DOHH2 (cell line): ENCODE data around the gene ENO4.

Experiments used
- H3F3A ChIP-seq: fragments of 200-600 bp; sonication (generic), shearing (Covaris generic); 2 replicates; pipeline ENCODE4 v1.6.0; 2016; ENCODE audit warnings: antibody characterized with exemption, mild to moderate bottlenecking; ENCODE audit not compliant: control insufficient read depth, insufficient read depth
- H3K27ac ChIP-seq: fragments of 200-600 bp; sonication (generic); 2 replicates; pipeline ENCODE4 v1.5.1; 2014; ENCODE audit warnings: low read depth, mild to moderate bottlenecking, low read length, moderate library complexity
- H3K27me3 ChIP-seq: fragments of 200-600 bp; sonication (generic); 2 replicates; pipeline ENCODE4 v1.6.1; 2014; ENCODE audit warnings: mild to moderate bottlenecking, low read length, mixed read lengths; ENCODE audit not compliant: control insufficient read depth
- H3K36me3 ChIP-seq: fragments of 200-600 bp; sonication (generic); 2 replicates; pipeline ENCODE4 v1.6.1; 2014; ENCODE audit warnings: mild to moderate bottlenecking, low read length, moderate library complexity, mixed read lengths; ENCODE audit not compliant: control insufficient read depth
- H3K4me1 ChIP-seq: fragments of 200-600 bp; sonication (generic); 2 replicates; pipeline ENCODE4 v1.6.1; 2014; ENCODE audit warnings: mild to moderate bottlenecking, low read length, mixed read lengths; ENCODE audit not compliant: control insufficient read depth
- H3K4me2 ChIP-seq: fragments of 200-600 bp; sonication (generic); 2 replicates; pipeline ENCODE4 v1.6.0; 2014; ENCODE audit warnings: mild to moderate bottlenecking, low read length, moderate library complexity
- H3K4me3 ChIP-seq: fragments of 200-600 bp; sonication (generic); 2 replicates; pipeline ENCODE4 v1.5.1; 2014; ENCODE audit warnings: mild to moderate bottlenecking, low read length, mixed read lengths
- H3K79me2 ChIP-seq: fragments of 200-600 bp; sonication (generic); 2 replicates; pipeline ENCODE4 v1.6.1; 2014; ENCODE audit warnings: mild to moderate bottlenecking, low read length, mixed read lengths; ENCODE audit not compliant: control insufficient read depth
- H3K9me2 ChIP-seq: fragments of 200-600 bp; sonication (generic); replicated peaks from 2 replicates; pipeline ENCODE4 v1.6.1; 2014; ENCODE audit warnings: mild to moderate bottlenecking, low read length, mixed read lengths; ENCODE audit not compliant: control insufficient read depth
- H3K9me3 ChIP-seq: fragments of 200-600 bp; sonication (generic); 2 replicates; pipeline ENCODE4 v1.6.1; 2014; ENCODE audit warnings: antibody characterized with exemption, low read length, mixed read lengths; ENCODE audit not compliant: control insufficient read depth, insufficient read depth
- H4K20me1 ChIP-seq: fragments of 200-600 bp; sonication (generic); 2 replicates; pipeline ENCODE4 v1.6.0; 2014; ENCODE audit warnings: low read depth, mild to moderate bottlenecking, antibody characterized with exemption, low read length, moderate library complexity; ENCODE audit not compliant: control insufficient read depth, insufficient read depth
- EZH2phosphoT487 ChIP-seq: fragments of 200-600 bp; sonication (generic); IDR thresholded peaks from 2 replicates; pipeline ENCODE4 v1.6.1; 2017; ENCODE audit warnings: borderline replicate concordance, mild to moderate bottlenecking, antibody characterized with exemption, low read length, moderate library complexity, mixed read lengths
- TF ChIP-seq, protein P1 (sequence below): fragments of 200-600 bp; sonication (generic); IDR thresholded peaks from one replicate; pipeline ENCODE4 v1.5.1; 2014; ENCODE audit warnings: antibody characterized with exemption, mild to moderate bottlenecking, low read depth, low read length; ENCODE audit not compliant: poor library complexity, severe bottlenecking

The ENO4 gene

DNA sequence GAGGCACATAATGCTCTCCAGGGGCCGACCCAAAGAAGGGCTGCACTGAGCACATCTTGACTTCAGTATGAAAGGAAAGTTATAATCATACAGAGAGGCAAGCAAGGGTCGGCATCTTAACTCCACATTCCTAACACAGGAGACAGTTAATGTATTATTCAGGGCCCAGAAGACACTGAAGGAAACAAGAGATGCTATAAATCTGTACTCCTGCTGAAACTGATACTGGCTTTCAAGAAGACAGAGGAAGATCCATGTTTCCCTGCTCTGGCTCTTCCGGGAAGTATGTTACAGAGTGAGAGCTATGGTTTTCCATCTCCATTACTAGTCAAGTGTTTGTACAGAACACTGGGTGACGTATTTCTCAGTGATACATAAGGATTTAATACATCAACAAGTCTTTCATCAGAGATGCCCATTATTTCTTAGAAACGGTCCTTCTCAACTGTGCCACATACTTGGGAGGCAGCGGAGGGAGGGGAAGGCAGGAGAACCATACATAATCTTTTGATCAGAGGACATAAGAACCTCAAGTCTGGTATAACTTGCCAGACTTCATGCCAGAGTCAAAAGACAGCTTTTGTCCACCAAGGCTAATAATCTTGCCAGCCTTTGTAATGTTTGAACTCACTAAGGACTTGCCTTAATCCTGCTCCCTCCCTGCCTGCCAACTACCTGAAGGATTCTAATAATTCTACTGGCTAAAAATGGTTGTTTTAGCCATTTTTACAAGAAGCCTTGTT is 58.1 kb downstream of the ENO4 start:
- H3K9me3 ChIP-seq, result no peaks in the 10 kb centered on the region
- TF ChIP-seq EZH2phosphoT487, result no peak
- H4K20me1 ChIP-seq, result no peaks in the 10 kb centered on the region
- no peaks in the 10 kb centered on the region for H3K4me1 ChIP-seq
- H3K9me2 ChIP-seq, result no peaks in the 10 kb centered on the region
- no peaks in the 10 kb centered on the region for H3K79me2 ChIP-seq
- no peak overlapping the region for H3K4me3 ChIP-seq
- H3K36me3 ChIP-seq, result no peaks in the 10 kb centered on the region
- H3F3A ChIP-seq, result no peaks in the 10 kb centered on the region
- H3K27me3 ChIP-seq, result 0 out of 2 replicates have a peak, but pooled peaks cover 3% of the 10 kb centered on the region
- no peak overlapping the region for H3K4me2 ChIP-seq
- H3K27ac ChIP-seq, result no peak overlapping the region

DNA sequence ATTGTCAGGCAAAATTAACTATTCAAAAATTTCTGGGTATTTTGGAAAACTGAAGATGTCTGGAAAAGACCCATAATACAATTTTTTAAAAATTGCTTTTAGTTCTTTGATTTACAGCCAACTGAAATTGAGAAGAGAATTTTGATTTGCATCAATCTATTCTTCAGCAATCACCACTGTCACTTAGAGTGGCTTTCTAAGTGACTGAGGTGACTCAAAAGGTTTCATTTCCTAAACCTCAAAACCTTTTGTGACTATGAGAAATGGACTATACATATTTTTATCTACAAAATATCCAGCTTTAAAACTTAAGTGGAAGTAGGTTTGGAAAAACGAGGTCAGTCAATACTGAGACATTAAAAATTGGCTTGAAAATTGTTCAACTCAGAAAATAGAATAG is 60.0 kb downstream of the ENO4 start:
- H3K4me1 ChIP-seq, result no peaks in the 10 kb centered on the region
- 0 out of 2 replicates have a peak, but pooled peaks cover 3% of the 10 kb centered on the region for H3K27me3 ChIP-seq
- no peaks in the 10 kb centered on the region for H3K79me2 ChIP-seq
- H4K20me1 ChIP-seq, result no peaks in the 10 kb centered on the region
- H3K9me2 ChIP-seq, result no peaks in the 10 kb centered on the region
- H3K27ac ChIP-seq, result no peak overlapping the region
- no peak overlapping the region for H3K4me2 ChIP-seq
- H3K36me3 ChIP-seq, result no peaks in the 10 kb centered on the region
- H3K4me3 ChIP-seq, result no peak overlapping the region
- no peaks in the 10 kb centered on the region for H3F3A ChIP-seq
- no peaks in the 10 kb centered on the region for H3K9me3 ChIP-seq
- no peak for TF ChIP-seq EZH2phosphoT487
- TF ChIP-seq, protein P1, sequence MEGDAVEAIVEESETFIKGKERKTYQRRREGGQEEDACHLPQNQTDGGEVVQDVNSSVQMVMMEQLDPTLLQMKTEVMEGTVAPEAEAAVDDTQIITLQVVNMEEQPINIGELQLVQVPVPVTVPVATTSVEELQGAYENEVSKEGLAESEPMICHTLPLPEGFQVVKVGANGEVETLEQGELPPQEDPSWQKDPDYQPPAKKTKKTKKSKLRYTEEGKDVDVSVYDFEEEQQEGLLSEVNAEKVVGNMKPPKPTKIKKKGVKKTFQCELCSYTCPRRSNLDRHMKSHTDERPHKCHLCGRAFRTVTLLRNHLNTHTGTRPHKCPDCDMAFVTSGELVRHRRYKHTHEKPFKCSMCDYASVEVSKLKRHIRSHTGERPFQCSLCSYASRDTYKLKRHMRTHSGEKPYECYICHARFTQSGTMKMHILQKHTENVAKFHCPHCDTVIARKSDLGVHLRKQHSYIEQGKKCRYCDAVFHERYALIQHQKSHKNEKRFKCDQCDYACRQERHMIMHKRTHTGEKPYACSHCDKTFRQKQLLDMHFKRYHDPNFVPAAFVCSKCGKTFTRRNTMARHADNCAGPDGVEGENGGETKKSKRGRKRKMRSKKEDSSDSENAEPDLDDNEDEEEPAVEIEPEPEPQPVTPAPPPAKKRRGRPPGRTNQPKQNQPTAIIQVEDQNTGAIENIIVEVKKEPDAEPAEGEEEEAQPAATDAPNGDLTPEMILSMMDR, result no peak

DNA sequence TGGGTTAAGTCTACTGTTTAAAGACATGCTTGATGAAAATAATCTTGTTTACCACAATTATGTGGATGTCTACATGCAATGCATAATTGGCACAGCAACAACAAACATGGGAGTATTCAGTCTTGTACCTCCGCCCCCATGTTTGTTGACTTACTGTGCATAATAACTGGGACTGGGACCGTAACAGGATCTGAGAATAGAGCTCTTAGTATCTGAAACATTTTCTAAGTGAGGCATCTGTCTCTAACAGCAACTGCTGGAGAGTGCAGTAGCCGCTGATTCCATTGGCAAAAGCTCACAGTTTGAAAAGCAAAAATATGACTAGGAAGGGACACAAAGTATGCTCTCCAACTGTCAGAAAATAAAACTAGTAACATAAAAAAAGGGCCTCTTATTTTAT is 61.6 kb downstream of the ENO4 start:
- TF ChIP-seq, protein P1, result no peak
- no peak for TF ChIP-seq EZH2phosphoT487
- H3K4me1 ChIP-seq, result no peaks in the 10 kb centered on the region

DNA sequence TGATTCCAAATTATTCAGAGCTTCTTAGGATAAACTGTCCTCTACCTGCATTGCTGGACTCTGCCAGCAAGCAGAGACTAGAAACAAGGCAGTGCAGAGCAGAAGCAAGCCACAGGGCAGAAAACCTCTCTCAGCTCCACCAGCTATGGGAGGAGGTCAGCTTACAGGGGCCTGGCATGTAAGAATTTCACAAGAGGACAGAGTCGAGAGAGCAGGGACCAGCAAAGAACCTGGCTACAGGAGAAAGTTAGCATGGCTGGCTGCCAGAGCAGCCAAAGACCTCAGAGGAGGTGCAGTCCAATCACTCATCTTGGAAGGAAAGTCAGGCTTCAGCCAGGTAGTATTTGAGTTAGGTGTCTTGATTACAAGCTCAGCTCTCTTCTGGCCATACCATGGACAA is 62.9 kb downstream of the ENO4 start:
- Histone ChIP-seq H3F3A (no peaks in the 10 kb centered on the region), H3K79me2 (no peaks in the 10 kb centered on the region), H4K20me1 (no peaks in the 10 kb centered on the region), H3K9me2 (no peaks in the 10 kb centered on the region), H3K4me2 (no peak overlapping the region), H3K4me1 (no peaks in the 10 kb centered on the region), H3K9me3 (no peaks in the 10 kb centered on the region), H3K36me3 (no peaks in the 10 kb centered on the region), H3K27me3 (0 out of 2 replicates have a peak, but pooled peaks cover 3% of the 10 kb centered on the region), H3K4me3 (no peak overlapping the region), H3K27ac (no peak overlapping the region)
- TF ChIP-seq, protein P1, result no peak
- no peak for TF ChIP-seq EZH2phosphoT487

More for the DNA sequence above, 61.6 kb downstream of the ENO4 start:
- Histone ChIP-seq H4K20me1 (no peaks in the 10 kb centered on the region), H3K27ac (no peak overlapping the region), H3K36me3 (no peaks in the 10 kb centered on the region), H3K27me3 (0 out of 2 replicates have a peak, but pooled peaks cover 3% of the 10 kb centered on the region), H3K79me2 (no peaks in the 10 kb centered on the region), H3K9me3 (no peaks in the 10 kb centered on the region), H3K9me2 (no peaks in the 10 kb centered on the region), H3K4me3 (no peak overlapping the region), H3F3A (no peaks in the 10 kb centered on the region), H3K4me2 (no peak overlapping the region)
